Glutamatergic neuron (in vitro differentiated cells): ENCODE data around the gene SRBD1. TPM values are rescaled to one million over a fixed set of nuclear protein-coding genes. Genes with fewer than 3 reads are reported as not detected.

Experiments
- DNase-seq: peaks from one replicate; pipeline ENCODE4 v3.0.0; 2022
- H3K27ac Mint-ChIP-seq: one replicate; pipeline ENCODE4 v1.8.0; 2020; ENCODE audit warnings: mild to moderate bottlenecking, mixed read lengths, inconsistent platforms; ENCODE audit not compliant: unreplicated experiment
- H3K27me3 Mint-ChIP-seq: one replicate; pipeline ENCODE4 v1.8.0; 2020; ENCODE audit warnings: mild to moderate bottlenecking, moderate library complexity, mixed read lengths, inconsistent platforms; ENCODE audit not compliant: unreplicated experiment
- H3K36me3 Mint-ChIP-seq: one replicate; pipeline ENCODE4 v1.8.0; 2020; ENCODE audit warnings: mild to moderate bottlenecking, mixed read lengths, inconsistent platforms; ENCODE audit not compliant: unreplicated experiment
- H3K4me1 Mint-ChIP-seq: one replicate; pipeline ENCODE4 v1.8.0; 2020; ENCODE audit warnings: mild to moderate bottlenecking, low read depth, mixed read lengths, inconsistent platforms; ENCODE audit not compliant: unreplicated experiment
- H3K4me3 Mint-ChIP-seq: one replicate; pipeline ENCODE4 v1.8.0; 2020; ENCODE audit warnings: mild to moderate bottlenecking, mixed read lengths, inconsistent platforms; ENCODE audit not compliant: unreplicated experiment
- H3K9me3 Mint-ChIP-seq: one replicate; pipeline ENCODE4 v1.8.0; 2020; ENCODE audit warnings: mild to moderate bottlenecking, moderate library complexity, mixed read lengths, inconsistent platforms; ENCODE audit not compliant: unreplicated experiment
- CTCF ChIP-seq: fragments of 200-600 bp; sonication (generic); IDR thresholded peaks from one replicate; pipeline ENCODE4 v1.5.0; 2021; ENCODE audit not compliant: partially characterized antibody, unreplicated experiment
- total RNA-seq: library from RNA; stranded (reverse); fragmentation: NEBNext Ultra II Directional; extraction: Animal tissue kit (Norgen Biotek cat#: 25700); gene quantifications from one replicate; pipeline ENCODE4 v1.2.1, GENCODE V29; 2021; ENCODE audit not compliant: unreplicated experiment

The SRBD1 gene
- total RNA-seq, 1 donor from 2014 or later: 16.1 TPM

- no peak for TF ChIP-seq CTCF
- Mint-ChIP-seq H3K4me3 (no peak overlapping the region), H3K27me3 (no peaks in the 10 kb centered on the region), H3K27ac (no peak overlapping the region), H3K36me3 (no peaks in the 10 kb centered on the region), H3K4me1 (no peaks in the 10 kb centered on the region), H3K9me3 (no peaks in the 10 kb centered on the region)
- DNase-seq: no peak
Measured at GRCh38 chr2:45588158-45588829, 22.8 kb downstream of the SRBD1 start.

- Mint-ChIP-seq H3K27ac (no peak overlapping the region), H3K9me3 (no peaks in the 10 kb centered on the region), H3K4me1 (no peaks in the 10 kb centered on the region), H3K36me3 (no peaks in the 10 kb centered on the region), H3K27me3 (no peaks in the 10 kb centered on the region), H3K4me3 (no peak overlapping the region)
- TF ChIP-seq CTCF: no peak
- no peak for DNase-seq
Measured at GRCh38 chr2:45586600-45586999, 24.5 kb downstream of the SRBD1 start.

GRCh38 chr2:45585267-45585861 is 25.7 kb downstream of the SRBD1 start:
- H3K4me1 Mint-ChIP-seq: no peaks in the 10 kb centered on the region
- no peak for DNase-seq
- H3K36me3 Mint-ChIP-seq: no peaks in the 10 kb centered on the region
- no peak overlapping the region for H3K27ac Mint-ChIP-seq
- TF ChIP-seq CTCF: peak; percentile 82
- no peak overlapping the region for H3K4me3 Mint-ChIP-seq
- H3K27me3 Mint-ChIP-seq: no peaks in the 10 kb centered on the region
- no peaks in the 10 kb centered on the region for H3K9me3 Mint-ChIP-seq

- Mint-ChIP-seq H3K9me3 (no peaks in the 10 kb centered on the region), H3K36me3 (no peaks in the 10 kb centered on the region), H3K4me1 (no peaks in the 10 kb centered on the region), H3K4me3 (no peak overlapping the region), H3K27ac (no peak overlapping the region), H3K27me3 (no peaks in the 10 kb centered on the region)
- DNase-seq: no peak
- no peak for TF ChIP-seq CTCF
Measured at GRCh38 chr2:45583977-45584376, 27.1 kb downstream of the SRBD1 start.

GRCh38 chr2:45582522-45582921 is 28.5 kb downstream of the SRBD1 start:
- no peak for TF ChIP-seq CTCF
- Mint-ChIP-seq H3K27me3 (peaks cover 1% of the 10 kb centered on the region), H3K9me3 (peaks cover 1% of the 10 kb centered on the region)

More at GRCh38 chr2:45582522-45582921, 28.5 kb downstream of the SRBD1 start:
- Mint-ChIP-seq H3K36me3 (no peaks in the 10 kb centered on the region), H3K27ac (no peak overlapping the region), H3K4me3 (no peak overlapping the region), H3K4me1 (peaks cover 1% of the 10 kb centered on the region)
- DNase-seq: no peak
